ENCODE measurements around the gene MAML2.
A peak's percentile ranks its signal among the peaks of the same experiment; 100 is the strongest.
"Not testable (repeated sequence)": the region's sequence is repeated elsewhere in the genome, so short reads cannot be mapped to it uniquely, and the experiment has no call there.

MAML2 gene

DNA sequence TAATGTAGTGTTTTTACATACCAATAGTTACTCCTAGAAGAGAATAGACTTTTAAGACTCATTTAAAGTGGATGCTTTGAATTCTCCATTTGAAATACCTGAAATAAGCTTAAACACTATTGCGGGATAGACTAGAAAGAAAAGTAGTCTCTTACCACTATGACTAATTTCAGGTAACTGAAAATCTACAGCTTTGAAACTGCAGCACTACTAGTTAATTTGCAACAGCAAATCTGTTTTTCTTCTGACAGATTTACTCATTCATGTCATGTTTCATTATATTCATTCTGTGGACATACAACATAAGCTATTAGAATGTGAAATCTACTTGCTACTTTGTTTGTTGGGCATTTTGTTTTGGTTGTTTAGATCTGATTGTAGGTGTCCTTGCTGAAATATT lies 153.6 kb downstream of the MAML2 start:
- no peak for DNase-seq (ENCODE audit: low read depth)
- Histone ChIP-seq H3K4me3 (ENCODE audit: low read length) (no peak overlapping the region), H3K27me3 (replicated peaks; ENCODE audit: control insufficient read depth, insufficient read depth, low read length) (no peaks in the 10 kb centered on the region), H3K36me3 (ENCODE audit: control insufficient read depth, insufficient read depth, low read length, severe bottlenecking) (no peaks in the 10 kb centered on the region), H3K9me3 (ENCODE audit: control insufficient read depth, low read length) (no peaks in the 10 kb centered on the region), H3K4me1 (ENCODE audit: control insufficient read depth, insufficient read depth, low read length) (peaks cover 40% of the 10 kb centered on the region), H3K9ac (ENCODE audit: low read length) (no peak overlapping the region)

GRCh38 chr11:96188243-96189006 lies 154.6 kb downstream of the MAML2 start:
- H3K9me3 ChIP-seq (ENCODE audit: control insufficient read depth, low read length) = no peaks in the 10 kb centered on the region
- no peaks in the 10 kb centered on the region for H3K36me3 ChIP-seq (ENCODE audit: control insufficient read depth, insufficient read depth, low read length, severe bottlenecking)
- peak overlapping the region; percentile 23 for H3K4me3 ChIP-seq (ENCODE audit: low read length)
- no peaks in the 10 kb centered on the region for H3K27me3 ChIP-seq (replicated peaks; ENCODE audit: control insufficient read depth, insufficient read depth, low read length)
- DNase-seq (ENCODE audit: low read depth) = peak; percentile 79
- H3K4me1 ChIP-seq (ENCODE audit: control insufficient read depth, insufficient read depth, low read length) = peaks cover 33% of the 10 kb centered on the region
- peak overlapping the region; percentile 62 for H3K9ac ChIP-seq (ENCODE audit: low read length)

GRCh38 chr11:96187822-96188221 lies 155.2 kb downstream of the MAML2 start:
- H3K36me3 ChIP-seq (ENCODE audit: control insufficient read depth, insufficient read depth, low read length, severe bottlenecking) = no peaks in the 10 kb centered on the region
- no peaks in the 10 kb centered on the region for H3K9me3 ChIP-seq (ENCODE audit: control insufficient read depth, low read length)
- no peaks in the 10 kb centered on the region for H3K27me3 ChIP-seq (replicated peaks; ENCODE audit: control insufficient read depth, insufficient read depth, low read length)
- peaks cover 33% of the 10 kb centered on the region for H3K4me1 ChIP-seq (ENCODE audit: control insufficient read depth, insufficient read depth, low read length)
- peak overlapping the region; percentile 23 for H3K4me3 ChIP-seq (ENCODE audit: low read length)
- DNase-seq (ENCODE audit: low read depth) = peak; percentile 83
- peak overlapping the region; percentile 62 for H3K9ac ChIP-seq (ENCODE audit: low read length)

DNA sequence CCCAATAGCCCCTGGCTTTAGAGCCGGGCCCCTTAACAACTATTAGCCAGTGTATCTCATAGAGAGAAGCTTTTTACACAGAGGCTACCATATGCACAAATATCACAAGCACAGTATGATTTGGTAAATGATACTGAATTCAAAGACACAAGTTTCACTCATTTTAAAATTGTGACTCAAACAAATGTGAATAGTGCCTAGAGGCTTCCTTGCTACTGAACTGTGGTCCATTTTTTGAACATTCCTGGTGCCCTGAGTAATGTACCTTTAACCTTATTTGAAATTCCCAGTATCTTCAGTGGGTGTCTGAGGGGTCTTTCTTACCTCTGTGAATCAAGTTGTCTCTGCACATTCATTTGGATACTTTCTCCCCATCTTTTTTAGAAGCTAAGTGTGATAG lies 156.2 kb downstream of the MAML2 start:
- no peak for DNase-seq (ENCODE audit: low read depth)
- no peaks in the 10 kb centered on the region for H3K27me3 ChIP-seq (replicated peaks; ENCODE audit: control insufficient read depth, insufficient read depth, low read length)
- no peak overlapping the region for H3K4me3 ChIP-seq (ENCODE audit: low read length)
- peaks cover under 1% of the 10 kb centered on the region for H3K36me3 ChIP-seq (ENCODE audit: control insufficient read depth, insufficient read depth, low read length, severe bottlenecking)
- peaks cover 33% of the 10 kb centered on the region for H3K4me1 ChIP-seq (ENCODE audit: control insufficient read depth, insufficient read depth, low read length)
- peak overlapping the region; percentile 62 for H3K9ac ChIP-seq (ENCODE audit: low read length)
- no peaks in the 10 kb centered on the region for H3K9me3 ChIP-seq (ENCODE audit: control insufficient read depth, low read length)

- Histone ChIP-seq H3K9ac (ENCODE audit: low read length) (no peak overlapping the region), H3K4me1 (ENCODE audit: control insufficient read depth, insufficient read depth, low read length) (peaks cover 33% of the 10 kb centered on the region), H3K36me3 (ENCODE audit: control insufficient read depth, insufficient read depth, low read length, severe bottlenecking) (peaks cover 3% of the 10 kb centered on the region), H3K4me3 (ENCODE audit: low read length) (no peak overlapping the region), H3K27me3 (replicated peaks; ENCODE audit: control insufficient read depth, insufficient read depth, low read length) (no peaks in the 10 kb centered on the region), H3K9me3 (ENCODE audit: control insufficient read depth, low read length) (no peaks in the 10 kb centered on the region)
- no peak for DNase-seq (ENCODE audit: low read depth)
These were observed 157.7 kb downstream of the MAML2 start for GRCh38 chr11:96185220-96185768.

- H3K27me3 ChIP-seq (replicated peaks; ENCODE audit: control insufficient read depth, insufficient read depth, low read length); H3K4me1 ChIP-seq (ENCODE audit: control insufficient read depth, insufficient read depth, low read length); H3K4me3 ChIP-seq (ENCODE audit: low read length); DNase-seq (ENCODE audit: low read depth); H3K36me3 ChIP-seq (ENCODE audit: control insufficient read depth, insufficient read depth, low read length, severe bottlenecking); H3K9me3 ChIP-seq (ENCODE audit: control insufficient read depth, low read length); H3K9ac ChIP-seq (ENCODE audit: low read length): not testable (repeated sequence)
These were observed 162.1 kb downstream of the MAML2 start for GRCh38 chr11:96180937-96181336.

DNA sequence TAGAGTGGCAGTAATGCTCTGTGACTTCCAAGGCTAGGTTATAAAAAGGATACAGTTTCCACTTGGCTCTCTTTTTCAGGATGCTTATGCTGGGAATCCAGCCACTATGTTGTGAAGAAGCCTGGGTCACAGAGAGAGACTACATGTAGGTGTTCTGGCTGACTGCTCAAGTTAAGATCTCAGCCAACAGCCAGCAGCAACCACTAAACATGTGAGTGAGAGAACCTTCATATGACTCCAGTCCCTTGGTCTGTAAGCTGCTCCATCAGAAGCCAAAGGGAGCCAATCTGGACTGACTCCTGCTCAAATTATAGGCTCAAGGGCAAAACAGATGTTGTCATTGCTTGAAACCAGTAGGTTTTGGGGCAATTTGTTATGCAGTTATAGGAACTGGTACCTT lies 162.7 kb downstream of the MAML2 start:
- Histone ChIP-seq H3K9me3 (ENCODE audit: control insufficient read depth, low read length) (no peaks in the 10 kb centered on the region), H3K4me1 (ENCODE audit: control insufficient read depth, insufficient read depth, low read length) (no peaks in the 10 kb centered on the region), H3K27me3 (replicated peaks; ENCODE audit: control insufficient read depth, insufficient read depth, low read length) (no peaks in the 10 kb centered on the region), H3K36me3 (ENCODE audit: control insufficient read depth, insufficient read depth, low read length, severe bottlenecking) (peaks cover 7% of the 10 kb centered on the region), H3K4me3 (ENCODE audit: low read length) (no peak overlapping the region), H3K9ac (ENCODE audit: low read length) (no peak overlapping the region)
- DNase-seq (ENCODE audit: low read depth) = no peak

- no peaks in the 10 kb centered on the region for H3K27me3 ChIP-seq (replicated peaks; ENCODE audit: control insufficient read depth, insufficient read depth, low read length)
- no peak for DNase-seq (ENCODE audit: low read depth)
- H3K36me3 ChIP-seq (ENCODE audit: control insufficient read depth, insufficient read depth, low read length, severe bottlenecking) = peaks cover 7% of the 10 kb centered on the region
- no peak overlapping the region for H3K9ac ChIP-seq (ENCODE audit: low read length)
- no peaks in the 10 kb centered on the region for H3K4me1 ChIP-seq (ENCODE audit: control insufficient read depth, insufficient read depth, low read length)
- no peaks in the 10 kb centered on the region for H3K9me3 ChIP-seq (ENCODE audit: control insufficient read depth, low read length)
- H3K4me3 ChIP-seq (ENCODE audit: low read length) = no peak overlapping the region
These were observed 163.1 kb downstream of the MAML2 start for GRCh38 chr11:96179905-96180304.

DNA sequence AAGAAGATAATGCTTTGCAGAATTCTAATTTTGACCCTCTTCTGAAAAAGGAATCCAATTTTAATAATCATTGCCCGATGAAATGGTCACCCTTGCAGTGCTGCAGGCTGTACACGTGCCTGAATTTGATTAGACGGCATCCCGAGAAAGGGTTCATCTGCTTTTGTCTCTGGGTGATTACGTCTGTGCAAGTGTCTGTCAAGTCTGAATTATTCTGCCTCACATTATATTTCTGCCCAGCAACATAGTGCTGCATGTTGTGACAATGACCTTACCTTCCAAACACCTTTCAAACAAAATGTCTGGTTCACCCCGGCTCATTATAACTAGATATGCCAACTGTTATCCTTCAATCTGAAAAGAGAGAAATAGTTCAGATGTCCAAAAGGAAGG lies 164.1 kb downstream of the MAML2 start:
- H3K4me1 ChIP-seq (ENCODE audit: control insufficient read depth, insufficient read depth, low read length) = no peaks in the 10 kb centered on the region

GRCh38 chr11:96178049-96178886 lies 164.7 kb downstream of the MAML2 start:
- Histone ChIP-seq H3K36me3 (ENCODE audit: control insufficient read depth, insufficient read depth, low read length, severe bottlenecking) (peaks cover 7% of the 10 kb centered on the region), H3K27me3 (replicated peaks; ENCODE audit: control insufficient read depth, insufficient read depth, low read length) (no peaks in the 10 kb centered on the region), H3K9me3 (ENCODE audit: control insufficient read depth, low read length) (no peaks in the 10 kb centered on the region), H3K9ac (ENCODE audit: low read length) (no peak overlapping the region), H3K4me3 (ENCODE audit: low read length) (no peak overlapping the region), H3K4me1 (ENCODE audit: control insufficient read depth, insufficient read depth, low read length) (no peaks in the 10 kb centered on the region)
- no peak for DNase-seq (ENCODE audit: low read depth)

More for the DNA sequence above, 164.1 kb downstream of the MAML2 start:
- Histone ChIP-seq H3K4me3 (ENCODE audit: low read length) (no peak overlapping the region), H3K27me3 (replicated peaks; ENCODE audit: control insufficient read depth, insufficient read depth, low read length) (no peaks in the 10 kb centered on the region), H3K9me3 (ENCODE audit: control insufficient read depth, low read length) (no peaks in the 10 kb centered on the region), H3K36me3 (ENCODE audit: control insufficient read depth, insufficient read depth, low read length, severe bottlenecking) (peaks cover 7% of the 10 kb centered on the region), H3K9ac (ENCODE audit: low read length) (no peak overlapping the region)
- no peak for DNase-seq (ENCODE audit: low read depth)

GRCh38 chr11:96177146-96177545 lies 165.8 kb downstream of the MAML2 start:
- no peak for DNase-seq (ENCODE audit: low read depth)
- H3K27me3 ChIP-seq (replicated peaks; ENCODE audit: control insufficient read depth, insufficient read depth, low read length) = no peaks in the 10 kb centered on the region
- no peak overlapping the region for H3K4me3 ChIP-seq (ENCODE audit: low read length)
- H3K9ac ChIP-seq (ENCODE audit: low read length) = no peak overlapping the region
- no peaks in the 10 kb centered on the region for H3K4me1 ChIP-seq (ENCODE audit: control insufficient read depth, insufficient read depth, low read length)
- H3K36me3 ChIP-seq (ENCODE audit: control insufficient read depth, insufficient read depth, low read length, severe bottlenecking) = peaks cover 7% of the 10 kb centered on the region
- H3K9me3 ChIP-seq (ENCODE audit: control insufficient read depth, low read length) = no peaks in the 10 kb centered on the region
